HG03103 (cell line): ENCODE measurements around the gene SLC35E3.
"Not testable (repeated sequence)": the region's sequence is repeated elsewhere in the genome, so short reads cannot be mapped to it uniquely, and the experiment has no call there.

Experiments used
- ATAC-seq: cut with Tn5 transposase; IDR thresholded peaks from one replicate; pipeline ENCODE4 v1.9.1; 2021; ENCODE audit warnings: low read depth; ENCODE audit not compliant: unreplicated experiment

Gene SLC35E3

GRCh38 chr12:68810027-68810389 is 64.0 kb downstream of the SLC35E3 start:
- not testable (repeated sequence) for ATAC-seq

DNA sequence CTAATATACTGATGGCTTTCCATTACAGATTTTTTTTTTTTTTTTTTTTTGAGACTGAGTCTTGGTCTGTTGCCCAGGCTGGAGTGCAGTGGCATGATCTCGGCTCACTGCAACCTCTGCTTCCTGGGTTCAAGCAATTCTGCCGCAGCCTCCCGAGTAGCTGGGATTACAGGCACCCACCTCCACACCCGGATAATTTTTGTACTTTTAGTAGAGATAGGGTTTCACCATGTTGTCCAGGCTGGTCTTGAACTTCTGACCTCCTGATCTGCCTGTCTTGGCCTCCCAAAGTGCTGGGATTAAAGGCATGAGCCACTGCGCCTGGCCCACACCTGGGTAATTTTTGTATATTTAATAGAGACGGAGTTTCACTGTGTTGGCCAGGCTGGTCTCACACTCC is 65.6 kb downstream of the SLC35E3 start:
- not testable (repeated sequence) for ATAC-seq

- no peak for ATAC-seq
These were observed 66.7 kb downstream of the SLC35E3 start for GRCh38 chr12:68812553-68813241.

- no peak for ATAC-seq
These were observed 67.2 kb downstream of the SLC35E3 start for GRCh38 chr12:68813242-68813593.

DNA sequence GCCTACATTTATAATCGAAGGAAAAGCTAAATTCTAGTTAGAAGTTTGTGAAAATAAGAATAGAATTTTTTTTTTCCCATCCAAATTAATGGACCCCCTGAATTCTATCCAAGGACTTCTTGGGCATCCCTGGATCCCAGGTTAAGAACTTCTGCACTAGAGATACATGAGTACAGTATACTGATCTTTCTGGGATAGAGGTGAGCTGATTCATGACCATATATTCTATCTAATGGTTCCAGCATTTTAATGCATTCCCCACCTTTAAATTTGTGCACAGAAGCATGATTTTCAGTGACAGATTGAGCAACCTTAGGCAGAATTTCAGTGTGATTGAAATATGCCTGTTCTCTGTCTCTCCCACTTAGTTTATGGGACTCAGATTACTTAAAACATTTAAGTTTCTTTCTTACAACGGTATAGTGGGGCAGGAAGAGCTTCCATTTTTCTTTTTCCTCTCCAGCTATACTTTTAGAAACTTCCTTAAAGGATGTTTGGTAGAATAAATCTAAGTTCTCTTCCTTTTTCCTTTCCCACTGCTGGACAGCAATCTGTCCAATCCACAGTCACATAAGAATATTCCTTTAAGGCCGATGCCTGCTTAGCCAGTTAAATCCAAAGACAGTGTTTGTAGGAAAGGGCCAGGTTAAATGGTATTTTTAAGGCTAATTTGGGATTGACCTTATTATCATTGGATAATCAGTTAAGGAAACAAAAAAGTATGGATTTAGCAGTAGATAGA is 68.7 kb downstream of the SLC35E3 start:
- ATAC-seq: no peak

- ATAC-seq: no peak
These were observed 69.4 kb downstream of the SLC35E3 start for GRCh38 chr12:68815232-68815927.

GRCh38 chr12:68815928-68816800 is 70.2 kb downstream of the SLC35E3 start:
- ATAC-seq: no peak

DNA sequence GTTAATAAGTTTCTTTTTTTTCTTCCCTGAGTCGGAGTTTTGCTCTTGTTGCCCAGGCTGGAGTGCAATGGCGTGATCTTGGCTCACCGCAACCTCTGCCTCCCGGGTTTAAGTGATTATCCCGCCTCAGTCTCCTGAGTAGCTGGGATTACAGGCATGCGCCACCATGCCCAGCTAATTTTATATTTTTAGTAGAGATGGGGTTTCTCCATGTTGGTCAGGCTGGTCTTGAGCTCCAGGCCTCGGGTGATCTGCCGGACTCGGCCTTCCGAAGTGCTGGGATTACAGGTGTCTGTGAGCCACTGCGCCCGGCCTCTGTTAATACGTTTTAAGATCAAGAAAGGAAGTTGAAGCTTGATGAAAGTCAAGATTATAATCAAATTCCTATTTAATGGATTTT is 73.5 kb downstream of the SLC35E3 start:
- ATAC-seq: not testable (repeated sequence)

GRCh38 chr12:68821357-68822188 is 75.6 kb downstream of the SLC35E3 start:
- no peak for ATAC-seq

DNA sequence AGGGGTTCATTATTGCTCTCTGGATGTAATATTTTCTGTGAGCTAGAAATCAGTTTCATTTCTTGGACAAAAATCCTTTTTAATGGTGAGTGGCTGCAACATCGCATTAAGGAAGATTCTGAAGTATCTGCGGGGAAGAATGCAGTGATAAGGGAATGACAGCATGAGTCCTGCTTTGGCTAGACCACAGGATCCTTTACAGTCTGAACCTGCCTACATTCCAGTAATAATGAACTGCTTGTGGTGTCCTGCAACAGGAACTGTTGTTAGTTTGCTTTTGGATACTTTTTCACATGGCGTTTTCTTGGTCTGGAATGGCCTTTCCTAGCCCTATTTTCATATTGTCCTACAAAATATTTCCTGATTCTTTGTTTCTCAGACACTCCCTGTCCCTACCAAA is 77.7 kb downstream of the SLC35E3 start:
- no peak for ATAC-seq

- no peak for ATAC-seq
These were observed 78.2 kb downstream of the SLC35E3 start for GRCh38 chr12:68824131-68824530.

DNA sequence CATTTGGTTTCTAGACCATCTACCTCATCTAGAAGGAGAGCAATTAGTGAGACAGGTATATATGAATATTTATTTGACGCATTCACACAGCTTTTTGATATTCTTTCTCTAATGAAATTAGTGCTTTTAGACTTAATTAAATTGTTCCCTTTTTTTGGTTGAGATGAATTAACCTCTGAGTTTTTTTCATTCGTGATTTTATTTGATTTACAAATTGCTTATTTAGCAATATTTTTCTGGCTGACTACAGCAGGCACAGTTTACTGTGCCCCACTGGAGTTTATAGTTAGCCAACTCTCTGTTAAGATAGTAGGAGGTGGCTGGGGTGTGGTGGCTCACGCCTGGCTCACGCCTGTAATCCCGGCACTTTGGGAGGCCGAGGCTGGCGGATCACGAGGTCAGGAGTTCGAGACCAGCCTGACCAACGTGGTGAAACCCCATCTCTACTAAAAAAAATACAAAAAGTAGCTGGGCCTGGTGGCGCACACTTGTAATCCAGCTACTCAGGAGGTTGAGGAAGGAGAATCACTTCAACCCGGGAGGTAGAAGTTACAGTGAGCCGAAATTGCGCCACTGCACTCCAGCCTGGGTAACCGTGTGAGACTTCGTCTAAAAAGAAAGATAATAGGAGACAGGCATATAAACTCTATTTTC is 78.7 kb downstream of the SLC35E3 start:
- no peak for ATAC-seq

GRCh38 chr12:68825569-68826217 is 79.7 kb downstream of the SLC35E3 start:
- ATAC-seq: no peak

GRCh38 chr12:68827895-68828671 is 82.1 kb downstream of the SLC35E3 start:
- no peak for ATAC-seq

GRCh38 chr12:68828672-68829068 is 82.7 kb downstream of the SLC35E3 start:
- ATAC-seq: no peak
